ENCODE measurements around the gene RAB7B.

Gene RAB7B

DNA sequence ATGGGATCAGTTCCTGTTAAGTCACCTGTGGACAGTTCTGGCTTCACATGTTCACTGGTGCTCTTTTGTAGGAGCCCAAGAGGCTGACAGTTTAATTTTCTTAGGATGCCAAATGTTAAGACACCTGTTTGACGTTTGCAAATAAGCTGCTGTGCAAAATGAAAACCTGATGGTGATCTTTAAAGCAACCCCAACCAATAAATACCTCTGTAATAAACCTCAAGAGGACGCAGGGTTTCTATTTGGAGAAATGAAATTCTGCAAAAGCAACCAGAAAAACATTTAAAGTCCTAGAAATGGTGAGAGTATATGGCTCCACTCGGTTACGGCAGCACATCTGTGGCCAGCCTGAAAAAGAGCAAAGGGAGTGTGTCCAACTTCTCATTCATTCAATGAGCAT is 44.1 kb upstream of the RAB7B start:
- DNase-seq (ENCODE audit: low read depth) = no peak
- H3K4me3 ChIP-seq (ENCODE audit: control insufficient read depth, low read depth, low read length) = no peak overlapping the region
- TF ChIP-seq, protein P1, sequence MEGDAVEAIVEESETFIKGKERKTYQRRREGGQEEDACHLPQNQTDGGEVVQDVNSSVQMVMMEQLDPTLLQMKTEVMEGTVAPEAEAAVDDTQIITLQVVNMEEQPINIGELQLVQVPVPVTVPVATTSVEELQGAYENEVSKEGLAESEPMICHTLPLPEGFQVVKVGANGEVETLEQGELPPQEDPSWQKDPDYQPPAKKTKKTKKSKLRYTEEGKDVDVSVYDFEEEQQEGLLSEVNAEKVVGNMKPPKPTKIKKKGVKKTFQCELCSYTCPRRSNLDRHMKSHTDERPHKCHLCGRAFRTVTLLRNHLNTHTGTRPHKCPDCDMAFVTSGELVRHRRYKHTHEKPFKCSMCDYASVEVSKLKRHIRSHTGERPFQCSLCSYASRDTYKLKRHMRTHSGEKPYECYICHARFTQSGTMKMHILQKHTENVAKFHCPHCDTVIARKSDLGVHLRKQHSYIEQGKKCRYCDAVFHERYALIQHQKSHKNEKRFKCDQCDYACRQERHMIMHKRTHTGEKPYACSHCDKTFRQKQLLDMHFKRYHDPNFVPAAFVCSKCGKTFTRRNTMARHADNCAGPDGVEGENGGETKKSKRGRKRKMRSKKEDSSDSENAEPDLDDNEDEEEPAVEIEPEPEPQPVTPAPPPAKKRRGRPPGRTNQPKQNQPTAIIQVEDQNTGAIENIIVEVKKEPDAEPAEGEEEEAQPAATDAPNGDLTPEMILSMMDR (IDR thresholded peaks at IDR 0.05; ENCODE audit: control insufficient read depth, insufficient read depth, low read depth, low read length, missing control alignments) = no peak

GRCh38 chr1:206041640-206042039 is 38.4 kb upstream of the RAB7B start:
- DNase-seq (ENCODE audit: low read depth) = no peak
- no peak overlapping the region for H3K4me3 ChIP-seq (ENCODE audit: control insufficient read depth, low read depth, low read length)
- TF ChIP-seq, protein P1 (IDR thresholded peaks at IDR 0.05; ENCODE audit: control insufficient read depth, insufficient read depth, low read depth, low read length, missing control alignments) = no peak

- TF ChIP-seq, protein P1 (IDR thresholded peaks at IDR 0.05; ENCODE audit: control insufficient read depth, insufficient read depth, low read depth, low read length, missing control alignments) = no peak
- H3K4me3 ChIP-seq (ENCODE audit: control insufficient read depth, low read depth, low read length) = no peak overlapping the region
- no peak for DNase-seq (ENCODE audit: low read depth)
Measured at GRCh38 chr1:206040328-206040727, 37.1 kb upstream of the RAB7B start.

DNA sequence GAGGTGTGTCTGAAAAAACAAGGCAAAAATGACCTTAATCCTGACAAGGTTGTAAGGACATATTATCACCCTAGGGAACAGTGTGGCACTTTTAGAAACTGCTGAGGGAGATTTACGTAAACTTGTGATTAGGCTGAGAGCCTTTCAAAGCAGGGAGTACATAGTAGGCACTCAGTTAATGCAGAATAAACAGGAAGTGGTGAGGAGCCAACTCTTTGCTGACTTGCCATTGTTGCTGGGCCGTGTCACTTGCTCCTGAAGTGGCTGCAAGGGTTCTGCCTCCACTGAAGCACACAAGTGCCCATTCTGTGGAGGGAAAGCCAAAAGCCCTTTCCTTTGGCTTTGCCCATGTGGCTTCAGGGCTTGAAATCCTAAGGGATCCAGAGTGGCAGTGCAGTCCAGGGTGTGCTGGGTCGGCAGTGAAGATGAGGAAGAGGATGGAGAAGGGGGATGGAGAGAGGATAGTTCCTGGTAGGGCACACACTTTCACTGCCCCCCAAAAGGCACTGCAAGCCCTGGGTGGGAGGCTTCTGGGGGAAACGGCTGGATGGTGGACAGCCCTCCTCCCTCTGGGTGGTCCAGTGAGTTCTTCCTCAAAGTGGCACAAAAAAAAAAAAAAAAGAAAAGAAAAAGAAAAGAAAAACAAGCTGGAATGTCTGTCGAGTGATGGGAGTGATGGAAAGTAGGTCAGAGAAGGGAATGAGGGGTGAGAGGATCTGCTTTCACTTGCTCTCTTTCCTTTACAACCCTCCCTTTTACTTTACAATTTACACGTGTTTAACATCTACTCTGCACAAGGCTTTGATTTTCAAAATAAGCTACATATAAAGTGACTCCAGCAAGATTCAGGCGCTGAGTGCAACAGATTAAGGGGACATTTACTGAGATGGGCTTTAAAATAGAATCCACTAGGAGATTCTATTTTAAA is 36.1 kb upstream of the RAB7B start:
- no peak overlapping the region for H3K4me3 ChIP-seq (ENCODE audit: control insufficient read depth, low read depth, low read length)
- TF ChIP-seq, protein P1 (IDR thresholded peaks at IDR 0.05; ENCODE audit: control insufficient read depth, insufficient read depth, low read depth, low read length, missing control alignments) = no peak
- no peak for DNase-seq (ENCODE audit: low read depth)

- DNase-seq (ENCODE audit: low read depth) = no peak
- TF ChIP-seq, protein P1 (IDR thresholded peaks at IDR 0.05; ENCODE audit: control insufficient read depth, insufficient read depth, low read depth, low read length, missing control alignments) = no peak
- H3K4me3 ChIP-seq (ENCODE audit: control insufficient read depth, low read depth, low read length) = no peak overlapping the region
Measured at GRCh38 chr1:206037581-206037980, 34.4 kb upstream of the RAB7B start.

GRCh38 chr1:206036663-206037455 is 33.7 kb upstream of the RAB7B start:
- no peak for DNase-seq (ENCODE audit: low read depth)
- H3K4me3 ChIP-seq (ENCODE audit: control insufficient read depth, low read depth, low read length) = no peak overlapping the region
- TF ChIP-seq, protein P1 (IDR thresholded peaks at IDR 0.05; ENCODE audit: control insufficient read depth, insufficient read depth, low read depth, low read length, missing control alignments) = no peak
